GM21786 (cell line): Measurements from ENCODE around the gene ANKRD17.
"Not testable (repeated sequence)": the region's sequence is repeated elsewhere in the genome, so short reads cannot be mapped to it uniquely, and the experiment has no call there.

Experiments used
- ATAC-seq: cut with Tn5 transposase; IDR thresholded peaks from one replicate; pipeline ENCODE4 v1.9.1; 2021; ENCODE audit not compliant: unreplicated experiment

Gene ANKRD17

GRCh38 chr4:73258686-73259570 is at the start of gene ANKRD17:
Gene ANKRD17, minus strand, starts transcription at chr4:73258798. Its CDS starts 130 bp downstream, at chr4:73258668.
- peak; percentile 68 for ATAC-seq

GRCh38 chr4:73308286-73308685 is 49.7 kb upstream of the ANKRD17 start:
- peak; percentile 78 for ATAC-seq

- no peak for ATAC-seq
These were observed 45.1 kb upstream of the ANKRD17 start for GRCh38 chr4:73303711-73304110.

GRCh38 chr4:73299548-73300280 is 41.1 kb upstream of the ANKRD17 start:
- no peak for ATAC-seq

GRCh38 chr4:73292661-73293060 is 34.1 kb upstream of the ANKRD17 start:
- not testable (repeated sequence) for ATAC-seq

- ATAC-seq, result no peak
These were observed 23.4 kb upstream of the ANKRD17 start for GRCh38 chr4:73281982-73282381.

GRCh38 chr4:73281396-73281795 is 22.8 kb upstream of the ANKRD17 start:
- no peak for ATAC-seq

- ATAC-seq, result no peak
These were observed 18.6 kb upstream of the ANKRD17 start for GRCh38 chr4:73277201-73277600.

GRCh38 chr4:73275318-73275654 is 16.7 kb upstream of the ANKRD17 start:
- no peak for ATAC-seq

GRCh38 chr4:73272816-73273215 is 14.2 kb upstream of the ANKRD17 start:
- ATAC-seq, result no peak

- ATAC-seq, result no peak
These were observed 8.5 kb upstream of the ANKRD17 start for GRCh38 chr4:73267050-73267449.

GRCh38 chr4:73259571-73260090 is 1.0 kb upstream of the ANKRD17 start:
- ATAC-seq, result peak; percentile 7

- peak; percentile 26 for ATAC-seq
These were observed 237 bp downstream of the ANKRD17 start for GRCh38 chr4:73258436-73258685.

- peak; percentile 5 for ATAC-seq
These were observed 755 bp downstream of the ANKRD17 start for GRCh38 chr4:73257651-73258435.

GRCh38 chr4:73257234-73257633 is 1.4 kb downstream of the ANKRD17 start:
- peak; percentile 32 for ATAC-seq

- ATAC-seq, result not testable (repeated sequence)
These were observed 2.8 kb downstream of the ANKRD17 start for GRCh38 chr4:73255847-73256246.

GRCh38 chr4:73252001-73252400 is 6.6 kb downstream of the ANKRD17 start:
- no peak for ATAC-seq

- ATAC-seq, result no peak
These were observed 7.2 kb downstream of the ANKRD17 start for GRCh38 chr4:73251384-73251783.

- no peak for ATAC-seq
These were observed 8.0 kb downstream of the ANKRD17 start for GRCh38 chr4:73250642-73251041.

- no peak for ATAC-seq
These were observed 9.8 kb downstream of the ANKRD17 start for GRCh38 chr4:73248821-73249220.

- no peak for ATAC-seq
These were observed 10.2 kb downstream of the ANKRD17 start for GRCh38 chr4:73248416-73248815.
